ENCODE measurements around the gene EPGN.
"Not testable (repeated sequence)": the region's sequence is repeated elsewhere in the genome, so short reads cannot be mapped to it uniquely, and the experiment has no call there.

GRCh38 chr4:74340421-74340820 lies 32.2 kb downstream of the EPGN start:
- TF ChIP-seq, protein P1, sequence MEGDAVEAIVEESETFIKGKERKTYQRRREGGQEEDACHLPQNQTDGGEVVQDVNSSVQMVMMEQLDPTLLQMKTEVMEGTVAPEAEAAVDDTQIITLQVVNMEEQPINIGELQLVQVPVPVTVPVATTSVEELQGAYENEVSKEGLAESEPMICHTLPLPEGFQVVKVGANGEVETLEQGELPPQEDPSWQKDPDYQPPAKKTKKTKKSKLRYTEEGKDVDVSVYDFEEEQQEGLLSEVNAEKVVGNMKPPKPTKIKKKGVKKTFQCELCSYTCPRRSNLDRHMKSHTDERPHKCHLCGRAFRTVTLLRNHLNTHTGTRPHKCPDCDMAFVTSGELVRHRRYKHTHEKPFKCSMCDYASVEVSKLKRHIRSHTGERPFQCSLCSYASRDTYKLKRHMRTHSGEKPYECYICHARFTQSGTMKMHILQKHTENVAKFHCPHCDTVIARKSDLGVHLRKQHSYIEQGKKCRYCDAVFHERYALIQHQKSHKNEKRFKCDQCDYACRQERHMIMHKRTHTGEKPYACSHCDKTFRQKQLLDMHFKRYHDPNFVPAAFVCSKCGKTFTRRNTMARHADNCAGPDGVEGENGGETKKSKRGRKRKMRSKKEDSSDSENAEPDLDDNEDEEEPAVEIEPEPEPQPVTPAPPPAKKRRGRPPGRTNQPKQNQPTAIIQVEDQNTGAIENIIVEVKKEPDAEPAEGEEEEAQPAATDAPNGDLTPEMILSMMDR (IDR thresholded peaks at IDR 0.05; ENCODE audit: insufficient read depth, low read depth, low read length) = not testable (repeated sequence)
- not testable (repeated sequence) for TF ChIP-seq EZH2 (IDR thresholded peaks at IDR 0.05; ENCODE audit: insufficient read depth, low read length)

Measured in astrocyte (in vitro differentiated cells and primary cell).